Measurements from ENCODE around the gene HOXD12. TPM values are rescaled to one million over a fixed set of nuclear protein-coding genes. Genes with fewer than 3 reads are reported as not detected.

HOXD12 gene
- total RNA-seq, 4 donors from 2014 or later = not detected

DNA sequence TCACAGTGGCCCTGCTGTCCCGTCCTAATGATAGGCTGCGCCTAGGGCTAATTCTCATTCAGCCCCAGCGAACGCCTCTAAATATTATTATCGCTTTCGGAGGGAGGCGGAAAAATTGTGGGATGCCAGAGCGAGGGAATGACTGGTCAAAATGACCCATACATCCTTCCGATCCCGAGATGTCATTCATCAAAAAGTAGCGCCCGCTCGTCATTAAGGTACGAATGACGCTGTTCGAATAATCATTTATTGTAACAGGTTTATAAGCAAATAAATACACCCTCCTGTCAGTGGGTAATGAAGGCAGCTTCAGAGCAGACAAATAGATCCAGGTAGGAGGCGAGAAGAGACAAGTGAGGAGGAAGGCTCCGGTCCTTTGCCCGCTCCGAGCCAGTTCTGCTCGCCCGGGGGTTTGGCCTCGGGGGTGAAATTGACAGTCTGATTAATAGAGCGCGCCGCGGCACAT lies 15.8 kb upstream of the HOXD12 start, which contains the start of gene EVX2:
Gene EVX2, minus strand, starts transcription at position 167 of the 466 bp plus-strand sequence. CDS start 186 bp downstream, outside the sequence.
- no peak within 1 kb of the TSS for H3K27ac ChIP-seq
- H3K27me3 ChIP-seq = peaks cover 100% of the 10 kb centered on the region
- TF ChIP-seq POLR2A (IDR thresholded peaks at IDR 0.05) (no peak), POLR2AphosphoS5 (IDR thresholded peaks at IDR 0.05) (no peak), EP300 (IDR thresholded peaks at IDR 0.05) (no peak)
- TF ChIP-seq, protein P1, sequence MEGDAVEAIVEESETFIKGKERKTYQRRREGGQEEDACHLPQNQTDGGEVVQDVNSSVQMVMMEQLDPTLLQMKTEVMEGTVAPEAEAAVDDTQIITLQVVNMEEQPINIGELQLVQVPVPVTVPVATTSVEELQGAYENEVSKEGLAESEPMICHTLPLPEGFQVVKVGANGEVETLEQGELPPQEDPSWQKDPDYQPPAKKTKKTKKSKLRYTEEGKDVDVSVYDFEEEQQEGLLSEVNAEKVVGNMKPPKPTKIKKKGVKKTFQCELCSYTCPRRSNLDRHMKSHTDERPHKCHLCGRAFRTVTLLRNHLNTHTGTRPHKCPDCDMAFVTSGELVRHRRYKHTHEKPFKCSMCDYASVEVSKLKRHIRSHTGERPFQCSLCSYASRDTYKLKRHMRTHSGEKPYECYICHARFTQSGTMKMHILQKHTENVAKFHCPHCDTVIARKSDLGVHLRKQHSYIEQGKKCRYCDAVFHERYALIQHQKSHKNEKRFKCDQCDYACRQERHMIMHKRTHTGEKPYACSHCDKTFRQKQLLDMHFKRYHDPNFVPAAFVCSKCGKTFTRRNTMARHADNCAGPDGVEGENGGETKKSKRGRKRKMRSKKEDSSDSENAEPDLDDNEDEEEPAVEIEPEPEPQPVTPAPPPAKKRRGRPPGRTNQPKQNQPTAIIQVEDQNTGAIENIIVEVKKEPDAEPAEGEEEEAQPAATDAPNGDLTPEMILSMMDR (IDR thresholded peaks at IDR 0.05) = no peak
- H3K4me1 ChIP-seq = peaks cover 0 to 71% (median 38%) of the 10 kb centered on the region in 3 donors
- no peak for ATAC-seq
- H3K36me3 ChIP-seq = no peaks in the 10 kb centered on the region
- H3K9me3 ChIP-seq = peaks cover 0 to 16% (median 0%) of the 10 kb centered on the region in 3 donors
- WGBS, 2 donors (ENCODE audit: low coverage in 1 of 2) = 7 to 10% methylated on average over 13 to 18 of the region's 27 CpGs
- no peak within 1 kb of the TSS for H3K4me3 ChIP-seq

DNA sequence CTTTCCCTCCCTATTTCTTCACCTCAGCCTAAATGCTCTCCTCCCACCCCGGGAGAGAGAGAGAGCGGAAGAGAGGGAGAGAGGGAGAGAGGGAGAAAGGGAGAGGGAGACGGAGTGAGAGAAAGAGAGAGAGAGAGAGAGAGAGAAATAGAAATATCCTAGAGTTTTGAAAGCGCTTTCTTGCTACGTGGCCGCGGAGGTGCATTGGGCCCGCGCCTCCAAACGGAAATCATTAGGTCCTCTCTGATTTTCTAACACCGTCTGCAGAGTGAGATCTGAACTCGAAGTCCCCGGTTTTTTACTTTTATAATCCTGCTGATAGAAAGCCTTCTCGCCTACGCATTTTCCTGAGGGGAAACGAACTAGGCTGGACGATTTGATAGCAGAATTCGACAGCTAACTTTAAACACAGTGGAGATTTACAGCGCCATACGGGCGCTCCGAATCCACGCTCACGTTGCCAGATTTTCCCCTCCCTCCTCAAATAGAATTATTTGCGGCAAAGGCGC lies 14.9 kb upstream of the HOXD12 start:
- WGBS, 2 donors (ENCODE audit: low coverage in 1 of 2) = 1 to 3% methylated on average over 15 to 24 of the region's 26 CpGs
- TF ChIP-seq EP300 (IDR thresholded peaks at IDR 0.05) = no peak
- no peak for TF ChIP-seq POLR2A (IDR thresholded peaks at IDR 0.05)
- TF ChIP-seq, protein P1 (IDR thresholded peaks at IDR 0.05) = no peak
- no peak for TF ChIP-seq POLR2AphosphoS5 (IDR thresholded peaks at IDR 0.05)
- Histone ChIP-seq H3K27ac (no peak overlapping the region), H3K4me1 (peaks cover 0 to 64% (median 32%) of the 10 kb centered on the region in 3 donors), H3K27me3 (peaks cover 100% of the 10 kb centered on the region), H3K4me3 (no peak overlapping the region), H3K9me3 (peaks cover 0 to 16% (median 0%) of the 10 kb centered on the region in 3 donors), H3K36me3 (no peaks in the 10 kb centered on the region)
- no peak for ATAC-seq

DNA sequence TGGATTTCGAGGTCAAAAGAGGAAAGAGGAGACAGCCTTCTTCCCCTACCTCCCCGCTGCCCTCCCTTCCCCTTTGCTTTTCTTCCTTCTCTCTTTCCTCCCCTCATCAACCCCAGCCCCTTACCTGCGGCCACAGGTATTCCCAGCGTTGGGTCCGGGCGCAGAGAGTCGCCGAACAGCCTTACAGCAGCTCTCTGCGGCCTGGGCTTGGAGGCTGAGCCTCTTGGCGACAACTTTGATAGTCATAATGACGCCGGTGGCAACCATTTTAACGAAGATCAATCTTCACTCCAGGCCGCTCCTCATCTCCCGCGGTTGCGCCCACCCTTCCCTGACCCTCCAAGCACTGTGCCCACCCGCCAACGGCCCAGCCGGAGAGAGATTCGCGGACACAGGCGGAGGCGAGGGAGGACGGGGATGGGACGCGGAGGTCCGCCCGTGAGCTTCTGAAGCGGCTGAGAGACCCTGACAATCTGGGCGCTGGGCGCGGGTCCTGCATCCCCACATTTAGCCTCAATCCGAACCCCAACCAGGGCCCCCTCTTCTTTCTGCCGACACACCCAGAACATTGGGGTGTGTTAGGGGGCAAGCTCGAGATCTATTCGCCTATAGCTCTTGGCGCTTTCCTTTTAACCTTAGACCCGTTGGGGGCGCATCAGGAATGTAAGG lies 14.3 kb upstream of the HOXD12 start:
- H3K4me1 ChIP-seq = peaks cover 0 to 59% (median 29%) of the 10 kb centered on the region in 3 donors
- peaks cover 100% of the 10 kb centered on the region for H3K27me3 ChIP-seq
- ATAC-seq = no peak
- no peak overlapping the region for H3K4me3 ChIP-seq
- no peak overlapping the region for H3K27ac ChIP-seq
- H3K36me3 ChIP-seq = no peaks in the 10 kb centered on the region
- H3K9me3 ChIP-seq = peaks cover 0 to 16% (median 0%) of the 10 kb centered on the region in 3 donors
- WGBS, 2 donors (ENCODE audit: low coverage in 1 of 2) = 2% methylated on average over 9 to 15 of the region's 40 CpGs
- TF ChIP-seq EP300 (IDR thresholded peaks at IDR 0.05) (no peak), POLR2AphosphoS5 (IDR thresholded peaks at IDR 0.05) (no peak), POLR2A (IDR thresholded peaks at IDR 0.05) (no peak)
- TF ChIP-seq, protein P1 (IDR thresholded peaks at IDR 0.05) = no peak

DNA sequence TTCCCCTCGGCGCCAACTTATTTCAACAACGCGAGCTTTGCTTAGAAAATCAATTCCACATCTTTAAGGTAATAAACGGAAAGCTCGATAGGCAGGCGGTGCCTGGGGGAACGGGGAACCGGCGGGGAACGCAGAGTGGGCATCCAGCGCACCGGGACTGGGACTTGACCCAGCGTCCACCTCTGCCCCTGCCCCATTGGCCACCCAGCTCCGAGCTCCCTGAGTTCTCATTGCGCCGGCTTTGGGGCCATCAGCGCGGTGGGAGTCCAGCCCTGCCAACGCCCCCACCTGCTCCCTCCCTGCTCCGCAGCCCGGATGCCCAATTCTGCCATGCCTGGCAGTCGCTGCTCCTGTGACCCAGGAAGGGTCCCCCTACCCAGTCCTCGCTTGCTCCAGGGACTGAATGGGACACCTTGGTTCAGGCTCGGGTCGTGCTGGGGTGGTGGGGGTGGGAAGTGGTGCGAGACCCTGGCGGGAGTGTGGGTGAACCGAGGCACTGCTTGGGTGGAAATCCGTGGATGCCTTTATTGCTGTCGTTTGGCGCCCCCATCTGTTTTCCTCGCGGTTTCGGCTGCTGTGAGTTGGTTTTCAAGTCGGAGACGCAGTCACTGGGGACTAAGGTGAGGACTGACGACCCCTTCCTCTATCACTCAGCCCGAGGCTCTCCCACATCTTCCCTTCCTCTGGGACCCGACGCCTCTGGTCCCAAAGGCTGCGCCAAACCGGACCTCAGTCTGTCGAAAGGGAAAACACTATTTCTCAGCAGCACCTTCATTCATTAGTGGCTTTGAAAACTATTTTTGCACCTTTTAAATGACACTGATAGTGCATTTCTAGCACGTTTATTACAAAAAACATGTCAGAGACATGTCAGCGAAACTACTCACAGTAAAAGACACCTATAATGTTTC lies 13.5 kb upstream of the HOXD12 start:
- no peak overlapping the region for H3K27ac ChIP-seq
- H3K36me3 ChIP-seq = no peaks in the 10 kb centered on the region
- TF ChIP-seq, protein P1 (IDR thresholded peaks at IDR 0.05) = peak in 2 of 4 experiments; percentile 22 to 46
- TF ChIP-seq POLR2AphosphoS5 (IDR thresholded peaks at IDR 0.05) = no peak
- no peak for TF ChIP-seq EP300 (IDR thresholded peaks at IDR 0.05)
- H3K4me1 ChIP-seq = peaks cover 0 to 50% (median 29%) of the 10 kb centered on the region in 3 donors
- 6 to 8% methylated on average over 10 to 11 of the region's 46 CpGs for WGBS, 2 donors (ENCODE audit: low coverage in 1 of 2)
- peaks cover 100% of the 10 kb centered on the region for H3K27me3 ChIP-seq
- H3K9me3 ChIP-seq = peaks cover 0 to 9% (median 0%) of the 10 kb centered on the region in 3 donors
- no peak overlapping the region for H3K4me3 ChIP-seq
- no peak for ATAC-seq

All from gastroesophageal sphincter (tissue), 4 donors.